HL-60 (cell line): ENCODE results near the gene ASB3.
A peak's percentile ranks its signal among the peaks of the same experiment; 100 is the strongest.
"Not testable (repeated sequence)": the region's sequence is repeated elsewhere in the genome, so short reads cannot be mapped to it uniquely, and the experiment has no call there.

ENCODE experiments used
- DNase-seq, 2 experiments: peaks; one replicate each; pipeline ENCODE4 v3.0.0-alpha.2; 2010 to 2020; ENCODE audit warnings: low read depth in 1 of 2, low spot score in 1 of 2
- H3K27ac ChIP-seq: fragments of 250-450 bp; sonication (Bioruptor Pico); replicated peaks from 2 replicates; pipeline ENCODE4 v1.5.1; 2020; ENCODE audit warnings: mild to moderate bottlenecking, moderate library complexity
- H3K27me3 ChIP-seq: fragments of 250-450 bp; sonication (Bioruptor Pico); 2 replicates; pipeline ENCODE4 v1.5.1; 2021; ENCODE audit warnings: mild to moderate bottlenecking, moderate library complexity; ENCODE audit not compliant: insufficient read depth, poor library complexity, severe bottlenecking
- H3K4me3 ChIP-seq: replicated peaks from 2 replicates; pipeline ENCODE4 v1.5.1; 2011; ENCODE audit warnings: mild to moderate bottlenecking, control low read depth, low read length; ENCODE audit not compliant: insufficient read depth
- GABPA ChIP-seq: IDR thresholded peaks from 2 replicates; pipeline ENCODE4 v1.6.1; 2012; ENCODE audit warnings: low read depth
- POLR2AphosphoS5 ChIP-seq: IDR thresholded peaks from 2 replicates; pipeline ENCODE4 v1.6.1; 2012; ENCODE audit warnings: low read depth
- SPI1 ChIP-seq: IDR thresholded peaks from 2 replicates; pipeline ENCODE4 v1.6.1; 2012; ENCODE audit warnings: low read depth, mild to moderate bottlenecking, borderline replicate concordance
- long read RNA-seq: library from polyadenylated mRNA; unstranded; transcript quantifications from one replicate; pipeline ENCODE4 v2.0.0, GENCODE V29; 2020
- TF ChIP-seq, protein P1 (sequence below): IDR thresholded peaks from 2 replicates; pipeline ENCODE4 v1.6.1; 2012; ENCODE audit warnings: low read depth; ENCODE audit not compliant: insufficient replicate concordance
- TF ChIP-seq, protein P2 (sequence below): IDR thresholded peaks from one replicate; pipeline ENCODE4 v1.5.1; 2011; ENCODE audit warnings: low read length, control low read depth, inconsistent platforms; ENCODE audit not compliant: insufficient read depth

ASB3 gene, protein sequence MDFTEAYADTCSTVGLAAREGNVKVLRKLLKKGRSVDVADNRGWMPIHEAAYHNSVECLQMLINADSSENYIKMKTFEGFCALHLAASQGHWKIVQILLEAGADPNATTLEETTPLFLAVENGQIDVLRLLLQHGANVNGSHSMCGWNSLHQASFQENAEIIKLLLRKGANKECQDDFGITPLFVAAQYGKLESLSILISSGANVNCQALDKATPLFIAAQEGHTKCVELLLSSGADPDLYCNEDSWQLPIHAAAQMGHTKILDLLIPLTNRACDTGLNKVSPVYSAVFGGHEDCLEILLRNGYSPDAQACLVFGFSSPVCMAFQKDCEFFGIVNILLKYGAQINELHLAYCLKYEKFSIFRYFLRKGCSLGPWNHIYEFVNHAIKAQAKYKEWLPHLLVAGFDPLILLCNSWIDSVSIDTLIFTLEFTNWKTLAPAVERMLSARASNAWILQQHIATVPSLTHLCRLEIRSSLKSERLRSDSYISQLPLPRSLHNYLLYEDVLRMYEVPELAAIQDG
- long read RNA-seq, transcript ASB3-201 (10 exons, 2,214 nt), result major isoform, 306 of 423 reads
- long read RNA-seq, transcript ASB3-202 (9 exons, 1,734 nt), result minor isoform, 18 of 423 reads
- long read RNA-seq, partial matches to known transcripts, result 22 of 423 reads
- long read RNA-seq, other reads (novel, unspliced or antisense), result 77 of 423 reads

DNA sequence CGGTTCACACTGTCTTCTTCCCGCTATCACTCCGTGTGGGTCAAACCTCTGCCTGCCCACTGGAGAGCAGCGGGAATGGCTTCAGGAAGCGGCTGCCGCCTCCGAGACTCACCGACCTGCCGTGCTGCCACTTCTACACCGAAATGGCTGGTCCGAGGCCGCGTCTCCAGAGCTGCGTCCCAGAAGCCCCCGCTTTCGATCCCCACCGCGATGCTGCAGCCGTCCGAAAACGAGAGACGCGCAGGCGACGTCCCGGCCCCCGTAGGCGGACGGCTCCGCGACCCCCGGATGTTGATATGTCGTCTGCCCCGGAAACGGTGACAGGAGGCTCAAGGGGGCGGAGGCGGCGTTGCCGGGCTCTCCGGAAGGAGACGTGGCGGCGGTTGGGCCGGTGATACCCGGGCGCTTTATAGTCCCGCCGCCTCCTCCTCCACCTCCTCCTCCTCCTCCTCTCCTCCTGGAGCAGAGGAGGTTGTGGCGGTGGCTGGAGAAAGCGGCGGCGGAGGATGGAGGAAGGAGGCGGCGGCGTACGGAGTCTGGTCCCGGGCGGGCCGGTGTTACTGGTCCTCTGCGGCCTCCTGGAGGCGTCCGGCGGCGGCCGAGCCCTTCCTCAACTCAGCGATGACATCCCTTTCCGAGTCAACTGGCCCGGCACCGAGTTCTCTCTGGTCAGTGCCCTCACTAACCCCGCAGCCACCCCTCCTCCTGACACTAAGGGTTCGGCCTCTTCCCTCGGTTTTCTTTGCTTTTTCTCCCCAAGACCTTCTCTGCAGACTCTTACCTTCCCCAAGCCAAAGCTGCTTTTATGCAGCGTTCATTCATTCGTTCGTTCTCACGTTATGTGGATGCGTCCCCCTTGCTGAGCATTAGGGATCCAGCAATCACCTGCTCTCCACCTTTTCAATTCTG, at the start of gene ASB3, which contains the start of gene ERLEC1:
Gene ASB3 (minus strand): TSS at position 249 of the 909 bp plus-strand sequence. CDS start 21,381 bp downstream, outside the sequence.
Gene ERLEC1 (plus strand): TSS at position 340 of the 909 bp plus-strand sequence. CDS start 167 bp downstream, at position 507.
- DNase-seq, result peak; percentile 50 to 90
- Histone ChIP-seq H3K27me3 (no peaks in the 10 kb centered on the region), H3K27ac (peak within 1 kb of the TSS; percentile 80), H3K4me3 (peak within 1 kb of the TSS; percentile 78)
- TF ChIP-seq, protein P1, sequence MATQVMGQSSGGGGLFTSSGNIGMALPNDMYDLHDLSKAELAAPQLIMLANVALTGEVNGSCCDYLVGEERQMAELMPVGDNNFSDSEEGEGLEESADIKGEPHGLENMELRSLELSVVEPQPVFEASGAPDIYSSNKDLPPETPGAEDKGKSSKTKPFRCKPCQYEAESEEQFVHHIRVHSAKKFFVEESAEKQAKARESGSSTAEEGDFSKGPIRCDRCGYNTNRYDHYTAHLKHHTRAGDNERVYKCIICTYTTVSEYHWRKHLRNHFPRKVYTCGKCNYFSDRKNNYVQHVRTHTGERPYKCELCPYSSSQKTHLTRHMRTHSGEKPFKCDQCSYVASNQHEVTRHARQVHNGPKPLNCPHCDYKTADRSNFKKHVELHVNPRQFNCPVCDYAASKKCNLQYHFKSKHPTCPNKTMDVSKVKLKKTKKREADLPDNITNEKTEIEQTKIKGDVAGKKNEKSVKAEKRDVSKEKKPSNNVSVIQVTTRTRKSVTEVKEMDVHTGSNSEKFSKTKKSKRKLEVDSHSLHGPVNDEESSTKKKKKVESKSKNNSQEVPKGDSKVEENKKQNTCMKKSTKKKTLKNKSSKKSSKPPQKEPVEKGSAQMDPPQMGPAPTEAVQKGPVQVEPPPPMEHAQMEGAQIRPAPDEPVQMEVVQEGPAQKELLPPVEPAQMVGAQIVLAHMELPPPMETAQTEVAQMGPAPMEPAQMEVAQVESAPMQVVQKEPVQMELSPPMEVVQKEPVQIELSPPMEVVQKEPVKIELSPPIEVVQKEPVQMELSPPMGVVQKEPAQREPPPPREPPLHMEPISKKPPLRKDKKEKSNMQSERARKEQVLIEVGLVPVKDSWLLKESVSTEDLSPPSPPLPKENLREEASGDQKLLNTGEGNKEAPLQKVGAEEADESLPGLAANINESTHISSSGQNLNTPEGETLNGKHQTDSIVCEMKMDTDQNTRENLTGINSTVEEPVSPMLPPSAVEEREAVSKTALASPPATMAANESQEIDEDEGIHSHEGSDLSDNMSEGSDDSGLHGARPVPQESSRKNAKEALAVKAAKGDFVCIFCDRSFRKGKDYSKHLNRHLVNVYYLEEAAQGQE, result peak; percentile 49
- TF ChIP-seq, protein P2, sequence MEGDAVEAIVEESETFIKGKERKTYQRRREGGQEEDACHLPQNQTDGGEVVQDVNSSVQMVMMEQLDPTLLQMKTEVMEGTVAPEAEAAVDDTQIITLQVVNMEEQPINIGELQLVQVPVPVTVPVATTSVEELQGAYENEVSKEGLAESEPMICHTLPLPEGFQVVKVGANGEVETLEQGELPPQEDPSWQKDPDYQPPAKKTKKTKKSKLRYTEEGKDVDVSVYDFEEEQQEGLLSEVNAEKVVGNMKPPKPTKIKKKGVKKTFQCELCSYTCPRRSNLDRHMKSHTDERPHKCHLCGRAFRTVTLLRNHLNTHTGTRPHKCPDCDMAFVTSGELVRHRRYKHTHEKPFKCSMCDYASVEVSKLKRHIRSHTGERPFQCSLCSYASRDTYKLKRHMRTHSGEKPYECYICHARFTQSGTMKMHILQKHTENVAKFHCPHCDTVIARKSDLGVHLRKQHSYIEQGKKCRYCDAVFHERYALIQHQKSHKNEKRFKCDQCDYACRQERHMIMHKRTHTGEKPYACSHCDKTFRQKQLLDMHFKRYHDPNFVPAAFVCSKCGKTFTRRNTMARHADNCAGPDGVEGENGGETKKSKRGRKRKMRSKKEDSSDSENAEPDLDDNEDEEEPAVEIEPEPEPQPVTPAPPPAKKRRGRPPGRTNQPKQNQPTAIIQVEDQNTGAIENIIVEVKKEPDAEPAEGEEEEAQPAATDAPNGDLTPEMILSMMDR, result no peak
- TF ChIP-seq GABPA (peak; percentile 93), SPI1 (no peak), POLR2AphosphoS5 (peak; percentile 75)

DNA sequence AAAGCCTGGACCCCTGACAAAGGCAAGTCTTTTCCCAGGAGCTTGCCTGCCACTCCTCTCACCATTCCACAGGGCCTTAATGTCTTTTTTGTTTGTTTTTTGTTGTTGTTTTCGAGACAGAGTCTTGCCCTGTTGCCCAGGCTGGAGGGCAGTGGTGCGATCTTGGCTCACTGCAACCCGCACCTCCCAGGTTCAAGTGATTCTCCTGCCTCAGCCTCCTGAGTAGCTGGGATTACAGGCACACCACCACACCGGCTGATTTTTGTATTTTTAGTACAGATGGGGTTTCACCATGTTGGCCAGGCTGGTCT, 43.2 kb upstream of the ASB3 start:
- not testable (repeated sequence) for H3K4me3 ChIP-seq, H3K27me3 ChIP-seq, DNase-seq, H3K27ac ChIP-seq

DNA sequence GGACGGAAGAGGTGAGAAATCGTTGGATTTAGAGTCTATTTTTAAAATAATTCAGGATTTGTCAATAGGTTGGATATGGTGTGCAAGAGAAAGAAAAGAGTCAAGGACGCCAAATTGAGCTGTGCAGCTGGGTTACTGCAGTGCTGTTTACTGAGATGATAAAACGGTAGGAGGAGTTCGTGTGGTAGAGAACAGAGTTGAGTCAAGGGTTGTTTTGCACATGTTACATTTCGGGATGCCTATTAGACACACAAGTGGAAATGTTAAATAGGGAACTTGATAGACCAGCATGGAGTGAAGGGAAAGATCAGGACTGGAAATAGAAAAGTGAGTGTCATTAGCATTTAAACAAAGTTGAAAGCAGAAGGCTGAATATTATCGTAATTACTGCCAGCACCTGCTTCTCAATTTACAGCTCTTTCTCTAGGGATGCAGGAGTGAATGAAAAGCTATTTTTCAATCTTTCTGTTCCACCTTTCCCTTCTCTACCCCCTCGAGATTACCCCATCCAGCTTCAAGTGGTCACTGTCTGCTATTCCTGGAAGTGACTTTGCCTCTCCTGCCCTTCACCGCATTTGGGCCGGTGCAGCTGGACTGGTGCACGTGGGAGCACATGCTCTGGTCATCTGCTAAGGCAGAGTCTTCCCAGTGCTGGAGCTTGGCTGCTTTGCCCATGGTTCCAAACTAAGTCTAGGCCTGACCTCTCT, 42.7 kb upstream of the ASB3 start:
- no peaks in the 10 kb centered on the region for H3K27me3 ChIP-seq
- H3K27ac ChIP-seq, result no peak overlapping the region
- TF ChIP-seq, protein P2, result no peak
- no peak for TF ChIP-seq GABPA
- TF ChIP-seq POLR2AphosphoS5, result no peak
- TF ChIP-seq, protein P1, result no peak
- no peak for TF ChIP-seq SPI1
- DNase-seq, result no peak
- no peak overlapping the region for H3K4me3 ChIP-seq
